Choroid plexus epithelial cell (primary cell): ENCODE data around the gene PADI3.

ENCODE experiments used
- DNase-seq: peaks from one replicate; pipeline ENCODE4 v3.0.0-alpha.2; 2010; ENCODE audit warnings: low read depth
- H3K4me3 ChIP-seq: 2 replicates; pipeline ENCODE4 v1.5.1; 2011; ENCODE audit warnings: low read depth, mild to moderate bottlenecking, control low read depth, low read length, moderate library complexity
- TF ChIP-seq, protein P1 (sequence below): conservative IDR thresholded peaks from 2 replicates; pipeline ENCODE4 v1.5.1; 2011; ENCODE audit warnings: low read depth, mild to moderate bottlenecking, control low read depth, inconsistent platforms, low read length, moderate library complexity

The PADI3 gene

DNA sequence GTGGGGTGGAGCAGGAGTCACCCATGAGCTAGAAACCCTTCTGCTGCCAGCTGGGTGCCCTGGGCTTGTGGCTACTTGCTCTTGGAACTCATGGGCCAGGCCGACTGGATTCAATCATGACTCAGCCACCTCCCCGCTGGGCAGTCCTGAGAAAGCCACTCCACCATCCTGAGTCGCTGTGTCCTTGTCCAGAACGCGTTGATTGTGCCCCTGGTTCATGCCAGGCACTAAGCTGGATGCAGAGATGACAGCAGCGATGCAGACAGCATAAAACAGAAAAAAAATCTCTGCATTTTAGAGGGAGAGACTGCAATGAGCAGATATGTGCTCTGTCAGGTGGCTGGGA, 33.4 kb upstream of the PADI3 start:
- H3K4me3 ChIP-seq = no peak overlapping the region
- DNase-seq = no peak
- TF ChIP-seq, protein P1, sequence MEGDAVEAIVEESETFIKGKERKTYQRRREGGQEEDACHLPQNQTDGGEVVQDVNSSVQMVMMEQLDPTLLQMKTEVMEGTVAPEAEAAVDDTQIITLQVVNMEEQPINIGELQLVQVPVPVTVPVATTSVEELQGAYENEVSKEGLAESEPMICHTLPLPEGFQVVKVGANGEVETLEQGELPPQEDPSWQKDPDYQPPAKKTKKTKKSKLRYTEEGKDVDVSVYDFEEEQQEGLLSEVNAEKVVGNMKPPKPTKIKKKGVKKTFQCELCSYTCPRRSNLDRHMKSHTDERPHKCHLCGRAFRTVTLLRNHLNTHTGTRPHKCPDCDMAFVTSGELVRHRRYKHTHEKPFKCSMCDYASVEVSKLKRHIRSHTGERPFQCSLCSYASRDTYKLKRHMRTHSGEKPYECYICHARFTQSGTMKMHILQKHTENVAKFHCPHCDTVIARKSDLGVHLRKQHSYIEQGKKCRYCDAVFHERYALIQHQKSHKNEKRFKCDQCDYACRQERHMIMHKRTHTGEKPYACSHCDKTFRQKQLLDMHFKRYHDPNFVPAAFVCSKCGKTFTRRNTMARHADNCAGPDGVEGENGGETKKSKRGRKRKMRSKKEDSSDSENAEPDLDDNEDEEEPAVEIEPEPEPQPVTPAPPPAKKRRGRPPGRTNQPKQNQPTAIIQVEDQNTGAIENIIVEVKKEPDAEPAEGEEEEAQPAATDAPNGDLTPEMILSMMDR = no peak

DNA sequence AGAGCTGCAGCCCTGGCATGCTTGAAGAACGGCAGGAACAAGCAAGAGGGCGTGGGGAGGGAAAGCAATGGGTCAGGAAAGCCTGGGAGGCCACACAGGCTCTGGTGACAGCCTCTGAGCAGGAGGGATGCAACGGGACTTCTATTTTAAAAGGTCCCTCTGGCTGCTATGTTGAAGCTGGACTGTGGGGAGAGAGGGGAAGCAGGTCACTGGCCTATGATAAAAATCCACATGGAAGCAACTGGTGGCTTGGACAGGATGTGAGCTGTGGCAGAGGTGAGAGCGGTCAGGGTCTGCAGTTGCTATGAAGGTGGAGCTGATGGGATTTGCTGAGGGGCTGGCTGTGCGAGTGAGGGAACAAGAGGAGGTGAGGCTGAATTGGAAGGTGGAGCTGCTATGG, 32.8 kb upstream of the PADI3 start:
- DNase-seq = no peak
- H3K4me3 ChIP-seq = no peak overlapping the region
- TF ChIP-seq, protein P1 = no peak

DNA sequence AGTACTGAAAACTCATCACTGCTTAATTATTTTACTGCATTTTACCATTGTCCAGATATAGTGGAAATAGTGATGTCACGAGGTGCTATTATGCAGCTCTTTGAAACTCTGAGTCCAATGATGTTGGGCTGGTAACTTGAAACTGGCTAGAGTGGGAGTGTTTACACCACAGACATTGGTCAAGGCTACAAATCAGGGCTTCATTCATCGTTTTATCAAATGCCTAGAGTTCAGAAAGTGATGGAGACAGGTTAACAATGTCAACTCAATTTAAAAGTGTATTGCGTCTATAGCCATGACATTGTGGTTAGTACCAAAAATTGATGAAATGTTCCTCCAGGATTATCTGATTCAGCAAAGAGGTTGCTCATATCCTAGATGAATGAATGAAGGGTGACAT, 31.3 kb upstream of the PADI3 start:
- TF ChIP-seq, protein P1 = no peak
- no peak for DNase-seq
- no peak overlapping the region for H3K4me3 ChIP-seq

DNA sequence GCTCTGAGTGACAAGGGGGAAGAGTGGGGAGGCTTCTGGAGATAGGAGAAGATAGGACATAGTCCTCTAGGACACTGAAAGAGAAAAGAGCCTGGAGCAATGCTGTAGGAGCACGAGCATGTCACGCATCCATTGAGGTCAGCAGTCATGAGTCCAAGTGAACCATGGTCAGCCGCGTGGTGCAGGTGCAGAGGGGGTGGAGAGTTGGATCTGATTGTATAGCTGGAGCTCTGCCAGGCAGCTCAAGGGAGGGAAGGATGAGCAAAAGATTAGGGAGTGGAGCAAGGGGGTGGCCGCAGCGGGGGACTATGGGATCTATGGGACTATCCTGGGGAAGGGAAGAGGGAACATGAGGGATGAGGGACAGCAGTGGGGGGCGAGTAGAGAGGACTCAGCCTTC, 30.0 kb upstream of the PADI3 start:
- no peak overlapping the region for H3K4me3 ChIP-seq
- TF ChIP-seq, protein P1 = no peak
- no peak for DNase-seq

DNA sequence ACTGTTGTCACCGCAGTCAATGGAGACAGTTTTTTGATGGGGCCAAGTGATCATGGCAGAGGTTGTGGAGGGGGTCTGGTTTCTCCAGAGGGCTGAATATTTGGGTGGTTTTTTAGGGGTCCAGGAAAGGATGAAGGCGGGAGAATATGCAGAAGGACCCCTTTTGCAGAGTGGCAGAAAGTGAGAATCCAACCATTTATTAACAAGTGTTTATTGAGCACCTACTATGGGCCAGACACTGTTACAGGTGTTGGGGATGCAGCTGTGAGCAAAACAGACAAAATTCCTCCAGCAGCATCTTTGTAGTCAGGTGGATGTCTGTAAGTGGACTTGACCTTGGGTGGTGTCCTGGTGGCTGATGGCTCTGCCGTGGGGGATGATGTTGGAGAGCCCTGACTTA, 28.6 kb upstream of the PADI3 start:
- TF ChIP-seq, protein P1 = no peak
- H3K4me3 ChIP-seq = no peak overlapping the region
- no peak for DNase-seq

DNA sequence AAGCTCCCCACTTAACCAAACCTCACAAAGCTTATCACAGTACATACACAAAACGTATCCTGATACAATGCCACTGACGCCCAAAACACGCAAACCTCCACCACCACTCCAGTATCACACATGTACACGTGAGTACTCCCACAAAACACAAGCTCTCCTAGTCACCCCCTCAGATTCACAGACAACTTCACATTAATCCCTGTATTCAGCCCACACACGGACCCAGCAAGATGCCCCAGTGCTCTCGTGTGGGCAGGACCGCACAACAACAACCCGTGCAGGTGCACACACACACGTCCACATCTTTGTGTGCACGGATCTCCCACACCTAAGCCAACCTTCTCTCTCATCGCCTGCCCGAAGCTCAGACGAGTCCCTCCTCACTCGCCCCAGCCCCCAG, 26.3 kb upstream of the PADI3 start:
- no peak overlapping the region for H3K4me3 ChIP-seq
- TF ChIP-seq, protein P1 = no peak
- no peak for DNase-seq

DNA sequence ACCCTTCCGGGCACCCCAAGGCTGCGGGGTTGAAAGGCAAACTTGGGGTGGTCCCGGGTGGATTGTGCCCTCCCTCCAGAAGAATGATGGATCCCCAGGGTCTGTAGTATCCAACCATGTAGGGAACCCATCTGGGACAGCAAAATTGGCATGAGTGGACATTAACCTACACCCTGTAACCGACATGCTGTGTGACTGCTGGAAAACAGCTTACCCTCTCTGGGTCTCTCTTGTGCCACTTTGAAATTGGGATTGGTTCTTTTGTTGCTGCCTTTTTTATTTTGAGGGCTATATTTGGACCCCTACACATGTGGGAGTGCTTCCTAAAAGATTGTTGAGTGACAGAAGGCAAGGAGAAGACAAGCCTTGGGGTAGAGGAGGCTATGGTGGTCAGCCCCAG, 24.5 kb upstream of the PADI3 start:
- H3K4me3 ChIP-seq = no peak overlapping the region
- TF ChIP-seq, protein P1 = no peak
- DNase-seq = no peak
